ENCODE data around the gene CAMTA1.

CAMTA1 gene

GRCh38 chr1:7290971-7291970 lies 506.0 kb downstream of the CAMTA1 start:
- DNase-seq (ENCODE audit: low read depth), result no peak
- H3K4me3 ChIP-seq (ENCODE audit: low read depth, low read length), result no peak overlapping the region
- no peak for TF ChIP-seq CTCF (IDR thresholded peaks at IDR 0.05; ENCODE audit: low read depth, low read length, missing control alignments)

DNA sequence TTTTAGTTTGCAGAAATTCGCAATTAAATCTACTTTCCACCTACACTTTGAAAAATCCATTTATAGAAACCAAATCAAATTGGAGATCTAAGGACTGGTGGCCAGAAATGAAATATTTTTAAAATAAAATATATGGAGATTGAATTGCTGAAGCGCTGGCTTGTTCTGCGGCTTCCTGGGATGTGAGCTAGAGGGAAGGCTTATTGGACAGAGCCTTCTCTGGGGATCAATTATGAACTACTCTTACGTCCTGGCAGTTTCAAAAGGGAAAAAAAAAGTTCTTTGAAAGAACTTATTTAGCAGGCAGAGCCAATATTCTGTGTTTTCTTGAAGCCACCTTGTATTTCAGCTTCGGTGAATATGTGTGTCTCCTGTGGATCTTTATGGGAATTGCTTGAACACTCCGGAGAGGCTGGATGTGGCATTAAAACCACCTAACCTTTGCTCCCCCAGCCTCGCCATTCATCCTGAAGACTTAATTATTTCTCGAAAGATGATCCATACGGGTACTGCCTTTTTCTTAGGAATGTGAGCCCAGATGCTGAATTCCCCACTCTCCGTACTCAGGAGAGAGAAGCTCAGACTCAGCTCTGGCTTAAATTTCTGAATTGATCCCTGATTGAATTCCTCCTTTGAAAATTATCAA lies 506.9 kb downstream of the CAMTA1 start:
- no peak for TF ChIP-seq CTCF (IDR thresholded peaks at IDR 0.05; ENCODE audit: low read depth, low read length, missing control alignments)
- no peak for DNase-seq (ENCODE audit: low read depth)
- H3K4me3 ChIP-seq (ENCODE audit: low read depth, low read length), result no peak overlapping the region

GRCh38 chr1:7292714-7293419 lies 507.6 kb downstream of the CAMTA1 start:
- no peak for DNase-seq (ENCODE audit: low read depth)
- no peak for TF ChIP-seq CTCF (IDR thresholded peaks at IDR 0.05; ENCODE audit: low read depth, low read length, missing control alignments)
- no peak overlapping the region for H3K4me3 ChIP-seq (ENCODE audit: low read depth, low read length)

GRCh38 chr1:7293702-7294629 lies 508.7 kb downstream of the CAMTA1 start:
- H3K4me3 ChIP-seq (ENCODE audit: low read depth, low read length), result no peak overlapping the region
- no peak for TF ChIP-seq CTCF (IDR thresholded peaks at IDR 0.05; ENCODE audit: low read depth, low read length, missing control alignments)
- no peak for DNase-seq (ENCODE audit: low read depth)

DNA sequence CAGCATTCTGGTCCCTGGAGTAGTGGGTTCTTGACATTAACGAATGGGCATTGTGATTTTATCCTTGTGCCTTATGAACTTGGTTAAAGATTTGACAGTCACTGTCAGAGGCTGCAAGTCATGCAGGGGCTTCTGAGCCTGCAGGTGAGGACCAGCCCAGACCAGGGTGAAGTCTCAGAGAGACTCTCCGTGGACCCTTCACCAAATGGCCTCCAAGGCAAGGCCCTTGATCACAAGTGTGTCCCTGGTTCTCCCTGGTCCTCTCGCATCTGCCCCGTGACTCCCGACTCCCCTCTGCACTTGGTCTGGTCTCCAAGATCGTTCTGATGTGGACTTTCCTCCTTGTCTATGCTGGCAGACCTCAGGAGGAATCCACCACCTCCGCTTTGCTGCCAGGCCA lies 509.4 kb downstream of the CAMTA1 start:
- no peak for DNase-seq (ENCODE audit: low read depth)
- no peak for TF ChIP-seq CTCF (IDR thresholded peaks at IDR 0.05; ENCODE audit: low read depth, low read length, missing control alignments)
- no peak overlapping the region for H3K4me3 ChIP-seq (ENCODE audit: low read depth, low read length)

DNA sequence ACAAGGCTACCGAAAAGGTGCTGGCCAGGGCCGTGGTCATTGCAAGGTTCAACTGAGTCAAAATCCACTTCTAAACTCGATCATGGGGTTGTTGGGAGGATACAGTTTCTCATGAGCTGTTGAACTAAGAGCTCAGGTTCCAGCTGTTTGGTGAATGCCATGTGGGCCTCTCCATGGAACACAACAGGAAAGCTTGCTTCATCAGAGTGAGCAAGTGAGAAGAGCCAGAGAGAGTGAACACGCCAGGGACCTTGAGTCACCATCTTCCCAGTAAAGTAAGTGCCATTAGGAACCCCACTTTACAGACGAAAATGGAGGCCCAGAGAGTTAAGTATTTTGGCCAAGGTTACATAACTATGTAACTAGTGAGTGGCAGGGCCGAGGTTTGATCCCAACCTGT lies 510.7 kb downstream of the CAMTA1 start:
- no peak for TF ChIP-seq CTCF (IDR thresholded peaks at IDR 0.05; ENCODE audit: low read depth, low read length, missing control alignments)
- DNase-seq (ENCODE audit: low read depth), result no peak
- no peak overlapping the region for H3K4me3 ChIP-seq (ENCODE audit: low read depth, low read length)

Measured in GM12864 (cell line).